ENCODE results near the gene DNM1. TPM values are rescaled to one million over a fixed set of nuclear protein-coding genes. Genes with fewer than 3 reads are reported as not detected.

Gene DNM1
- total and polyA plus RNA-seq, 2 experiments from 2014 or later: 14.4 to 37.2 TPM

- Histone ChIP-seq H3K79me2 (no peaks in the 10 kb centered on the region), H3K27me3 (no peaks in the 10 kb centered on the region), H2AFZ (no peak overlapping the region), H4K20me1 (ENCODE audit: insufficient read depth, poor library complexity, severe bottlenecking) (no peaks in the 10 kb centered on the region), H3K9me3 (ENCODE audit: low read depth) (no peaks in the 10 kb centered on the region), H3K27ac (no peak overlapping the region), H3K4me2 (no peak overlapping the region), H3K4me3 (no peak overlapping the region), H3K9me2 (replicated peaks; ENCODE audit: insufficient read depth) (no peaks in the 10 kb centered on the region), H3K4me1 (ENCODE audit: insufficient read depth) (no peaks in the 10 kb centered on the region), H3K36me3 (replicated peaks; ENCODE audit: insufficient read depth, low read depth) (no peaks in the 10 kb centered on the region)
- WGBS (ENCODE audit: low lambda C conversion rate, missing lambda C conversion rate): 92% methylated on average over 31 of the region's 31 CpGs
- TF ChIP-seq EZH2phosphoT487 (IDR thresholded peaks at IDR 0.05; ENCODE audit: low read depth, severe bottlenecking, unreplicated experiment) (no peak), EZH2 (IDR thresholded peaks at IDR 0.05; ENCODE audit: borderline replicate concordance) (no peak), CTCF (IDR thresholded peaks at IDR 0.05; ENCODE audit: poor library complexity) (no peak)
- no peak for DNase-seq (ENCODE audit: low spot score)
These were observed 50.2 kb downstream of the DNM1 start for GRCh38 chr9:128253140-128253990.

GRCh38 chr9:128253991-128254346 lies 50.8 kb downstream of the DNM1 start:
- H3K4me2 ChIP-seq: no peak overlapping the region
- no peaks in the 10 kb centered on the region for H4K20me1 ChIP-seq (ENCODE audit: insufficient read depth, poor library complexity, severe bottlenecking)
- DNase-seq (ENCODE audit: low spot score): no peak
- TF ChIP-seq CTCF (IDR thresholded peaks at IDR 0.05; ENCODE audit: poor library complexity): no peak
- no peak for TF ChIP-seq EZH2phosphoT487 (IDR thresholded peaks at IDR 0.05; ENCODE audit: low read depth, severe bottlenecking, unreplicated experiment)
- no peak for TF ChIP-seq EZH2 (IDR thresholded peaks at IDR 0.05; ENCODE audit: borderline replicate concordance)
- H3K4me1 ChIP-seq (ENCODE audit: insufficient read depth): no peaks in the 10 kb centered on the region
- no peaks in the 10 kb centered on the region for H3K9me3 ChIP-seq (ENCODE audit: low read depth)
- no peaks in the 10 kb centered on the region for H3K36me3 ChIP-seq (replicated peaks; ENCODE audit: insufficient read depth, low read depth)
- no peaks in the 10 kb centered on the region for H3K79me2 ChIP-seq
- no peaks in the 10 kb centered on the region for H3K27me3 ChIP-seq
- H3K27ac ChIP-seq: no peak overlapping the region
- 91% methylated on average over 7 of the region's 7 CpGs for WGBS (ENCODE audit: low lambda C conversion rate, missing lambda C conversion rate)
- no peak overlapping the region for H2AFZ ChIP-seq
- H3K4me3 ChIP-seq: no peak overlapping the region
- no peaks in the 10 kb centered on the region for H3K9me2 ChIP-seq (replicated peaks; ENCODE audit: insufficient read depth)

- no peaks in the 10 kb centered on the region for H3K79me2 ChIP-seq
- TF ChIP-seq CTCF (IDR thresholded peaks at IDR 0.05; ENCODE audit: poor library complexity): no peak
- H4K20me1 ChIP-seq (ENCODE audit: insufficient read depth, poor library complexity, severe bottlenecking): no peaks in the 10 kb centered on the region
- no peak overlapping the region for H3K4me2 ChIP-seq
- no peak overlapping the region for H3K4me3 ChIP-seq
- H3K36me3 ChIP-seq (replicated peaks; ENCODE audit: insufficient read depth, low read depth): no peaks in the 10 kb centered on the region
- no peaks in the 10 kb centered on the region for H3K9me2 ChIP-seq (replicated peaks; ENCODE audit: insufficient read depth)
- H3K9me3 ChIP-seq (ENCODE audit: low read depth): no peaks in the 10 kb centered on the region
- no peak overlapping the region for H2AFZ ChIP-seq
- H3K27me3 ChIP-seq: no peaks in the 10 kb centered on the region
- 79% methylated on average over 17 of the region's 20 CpGs for WGBS (ENCODE audit: low lambda C conversion rate, missing lambda C conversion rate)
- DNase-seq (ENCODE audit: low spot score): no peak
- H3K4me1 ChIP-seq (ENCODE audit: insufficient read depth): no peaks in the 10 kb centered on the region
- no peak overlapping the region for H3K27ac ChIP-seq
These were observed 51.2 kb downstream of the DNM1 start for GRCh38 chr9:128254362-128254761.
